ACC112 (cell line): ENCODE data around the gene NID1.
"Not testable (repeated sequence)": the region's sequence is repeated elsewhere in the genome, so short reads cannot be mapped to it uniquely, and the experiment has no call there.

Source experiments
- H2AFZ ChIP-seq: fragments of 200-600 bp; sonication (generic); one replicate; pipeline ENCODE4 v1.6.0; 2017; ENCODE audit warnings: antibody characterized with exemption, low read length; ENCODE audit not compliant: unreplicated experiment
- H3K27ac ChIP-seq: fragments of 200-600 bp; sonication (generic); 2 replicates; pipeline ENCODE4 v1.5.1; 2014; ENCODE audit warnings: low read depth, mild to moderate bottlenecking, antibody characterized with exemption, low read length, moderate library complexity
- H3K27me3 ChIP-seq: fragments of 200-600 bp; sonication (generic); 2 replicates; pipeline ENCODE4 v1.6.1; 2014; ENCODE audit warnings: mild to moderate bottlenecking, antibody characterized with exemption, low read length, moderate library complexity, mixed read lengths; ENCODE audit not compliant: insufficient read depth
- H3K36me3 ChIP-seq: fragments of 200-600 bp; sonication (generic); 2 replicates; pipeline ENCODE4 v1.6.1; 2016; ENCODE audit warnings: mild to moderate bottlenecking, antibody characterized with exemption, low read length, moderate library complexity, mixed read lengths; ENCODE audit not compliant: insufficient read depth
- H3K4me1 ChIP-seq: fragments of 200-600 bp; sonication (generic); one replicate; pipeline ENCODE4 v1.6.1; 2016; ENCODE audit warnings: low read length, mixed read lengths; ENCODE audit not compliant: insufficient read depth, unreplicated experiment, control insufficient read depth
- H3K4me3 ChIP-seq: fragments of 200-600 bp; sonication (generic); 2 replicates; pipeline ENCODE4 v1.5.1; 2014; ENCODE audit warnings: mild to moderate bottlenecking, low read depth, low read length
- H3K79me2 ChIP-seq: fragments of 200-600 bp; sonication (generic); one replicate; pipeline ENCODE4 v1.6.0; 2016; ENCODE audit warnings: low read length; ENCODE audit not compliant: control insufficient read depth, unreplicated experiment, insufficient read depth

NID1 gene

GRCh38 chr1:236103646-236104218 is 38.8 kb upstream of the NID1 start:
- Histone ChIP-seq H3K27ac (no peak overlapping the region), H3K4me3 (no peak overlapping the region), H3K4me1 (no peaks in the 10 kb centered on the region), H3K79me2 (no peaks in the 10 kb centered on the region), H3K27me3 (peaks cover 17% of the 10 kb centered on the region; the same call in 1 of the 2 replicates), H3K36me3 (no peaks in the 10 kb centered on the region), H2AFZ (peak overlapping the region; percentile 37)

DNA sequence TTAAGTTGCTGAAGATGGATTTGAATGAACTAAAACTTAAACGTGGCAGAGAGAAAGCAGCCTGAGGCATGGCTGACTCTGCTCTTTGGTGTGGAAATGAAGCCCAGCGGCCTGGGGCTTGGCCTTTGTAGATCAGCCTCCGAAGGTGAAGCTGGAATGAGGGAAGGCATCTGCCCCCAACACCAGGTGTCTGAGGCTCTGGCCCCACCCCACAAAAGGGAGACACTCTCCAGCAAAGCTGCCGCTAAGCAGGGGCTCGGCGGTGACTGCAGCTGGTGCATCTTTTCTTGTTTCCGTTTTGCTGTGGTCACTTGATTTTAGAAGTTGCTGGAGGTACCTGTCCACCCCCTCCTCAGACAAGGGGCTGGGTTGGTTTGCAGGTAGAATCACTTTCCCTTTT is 38.2 kb upstream of the NID1 start:
- Histone ChIP-seq H3K4me1 (no peaks in the 10 kb centered on the region), H3K4me3 (no peak overlapping the region), H3K36me3 (no peaks in the 10 kb centered on the region), H3K27ac (no peak overlapping the region), H3K27me3 (peaks cover 17% of the 10 kb centered on the region; the same call in 1 of the 2 replicates), H2AFZ (peak overlapping the region; percentile 15), H3K79me2 (no peaks in the 10 kb centered on the region)

DNA sequence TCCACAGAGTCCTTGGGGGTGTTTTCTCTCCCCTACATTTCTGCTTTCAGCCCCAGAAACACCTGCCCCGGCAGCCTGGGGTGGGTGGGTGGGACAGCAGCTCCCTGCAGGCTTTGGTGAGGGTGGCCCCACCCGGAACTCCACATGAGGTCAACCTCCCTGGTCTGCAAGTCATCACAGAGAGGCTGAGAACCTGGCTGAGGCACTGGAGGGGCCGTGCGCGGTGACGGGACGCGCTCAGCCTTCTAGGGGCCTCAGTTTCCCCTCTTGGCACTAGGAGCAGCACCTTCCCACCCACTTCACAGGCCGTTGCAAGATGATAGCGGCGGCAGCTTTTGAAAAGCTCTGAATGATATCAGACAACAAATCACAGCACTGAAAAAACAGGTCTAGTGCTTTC is 37.7 kb upstream of the NID1 start:
- no peaks in the 10 kb centered on the region for H3K79me2 ChIP-seq
- H3K4me3 ChIP-seq = no peak overlapping the region
- H3K4me1 ChIP-seq = no peaks in the 10 kb centered on the region
- peaks cover 17% of the 10 kb centered on the region; the same call in 1 of the 2 replicates for H3K27me3 ChIP-seq
- H2AFZ ChIP-seq = peak overlapping the region; percentile 15
- H3K36me3 ChIP-seq = no peaks in the 10 kb centered on the region
- no peak overlapping the region for H3K27ac ChIP-seq

DNA sequence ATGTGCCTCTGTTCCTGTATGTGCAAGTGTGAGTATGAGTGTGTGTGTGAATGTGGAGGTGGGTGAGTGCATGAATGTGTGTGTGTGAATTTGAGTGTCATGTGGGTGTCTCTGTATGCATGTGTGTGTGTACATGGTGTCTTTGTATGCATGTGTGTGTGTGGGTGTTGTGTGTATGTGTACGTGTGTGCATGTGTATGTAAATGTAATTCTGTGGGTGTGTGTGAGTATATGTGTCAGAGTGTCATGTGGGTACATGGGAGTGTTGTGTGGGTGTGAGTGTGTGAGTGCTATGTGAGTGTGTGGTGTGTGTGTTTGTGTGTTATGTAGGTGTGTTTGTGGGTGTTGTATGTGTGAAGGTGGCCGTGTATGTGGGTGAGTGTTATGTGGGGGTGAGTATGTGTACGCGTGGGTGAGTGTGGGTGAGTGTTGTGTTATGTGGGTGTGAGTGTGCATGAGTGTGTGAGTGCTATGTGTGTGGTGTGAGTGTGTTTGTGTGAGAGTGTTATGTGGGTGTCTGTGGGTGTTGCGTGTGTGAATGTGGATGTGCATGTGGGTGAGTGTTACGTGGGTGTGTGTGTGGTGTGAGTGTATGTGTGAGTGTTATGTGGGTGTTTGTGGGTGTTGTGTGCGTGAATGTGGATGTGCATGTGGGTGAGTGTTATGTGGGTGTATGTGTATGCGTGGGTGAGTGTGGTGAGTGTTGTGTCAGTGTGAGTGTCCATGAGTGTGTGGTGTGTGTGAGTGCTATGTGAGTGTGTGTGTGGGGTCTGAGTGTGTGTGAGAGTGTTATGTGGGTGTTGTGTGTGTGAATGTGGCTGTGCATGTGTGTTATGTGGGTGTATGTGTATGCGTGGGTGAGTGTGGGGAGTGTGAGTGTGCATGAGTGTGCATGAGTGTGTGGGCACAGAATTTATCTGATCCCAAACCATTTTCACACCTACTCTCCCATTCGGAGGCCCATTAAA is 36.6 kb upstream of the NID1 start:
- Histone ChIP-seq H3K36me3 (no peaks in the 10 kb centered on the region), H3K27me3 (peaks cover 17% of the 10 kb centered on the region; the same call in 1 of the 2 replicates), H2AFZ (no peak overlapping the region), H3K79me2 (no peaks in the 10 kb centered on the region), H3K4me3 (no peak overlapping the region), H3K27ac (no peak overlapping the region), H3K4me1 (no peaks in the 10 kb centered on the region)

GRCh38 chr1:236100799-236101198 is 35.9 kb upstream of the NID1 start:
- H2AFZ ChIP-seq = no peak overlapping the region
- peaks cover 17% of the 10 kb centered on the region; the same call in 1 of the 2 replicates for H3K27me3 ChIP-seq
- no peak overlapping the region for H3K4me3 ChIP-seq
- H3K4me1 ChIP-seq = no peaks in the 10 kb centered on the region
- H3K27ac ChIP-seq = no peak overlapping the region
- H3K79me2 ChIP-seq = no peaks in the 10 kb centered on the region
- no peaks in the 10 kb centered on the region for H3K36me3 ChIP-seq

DNA sequence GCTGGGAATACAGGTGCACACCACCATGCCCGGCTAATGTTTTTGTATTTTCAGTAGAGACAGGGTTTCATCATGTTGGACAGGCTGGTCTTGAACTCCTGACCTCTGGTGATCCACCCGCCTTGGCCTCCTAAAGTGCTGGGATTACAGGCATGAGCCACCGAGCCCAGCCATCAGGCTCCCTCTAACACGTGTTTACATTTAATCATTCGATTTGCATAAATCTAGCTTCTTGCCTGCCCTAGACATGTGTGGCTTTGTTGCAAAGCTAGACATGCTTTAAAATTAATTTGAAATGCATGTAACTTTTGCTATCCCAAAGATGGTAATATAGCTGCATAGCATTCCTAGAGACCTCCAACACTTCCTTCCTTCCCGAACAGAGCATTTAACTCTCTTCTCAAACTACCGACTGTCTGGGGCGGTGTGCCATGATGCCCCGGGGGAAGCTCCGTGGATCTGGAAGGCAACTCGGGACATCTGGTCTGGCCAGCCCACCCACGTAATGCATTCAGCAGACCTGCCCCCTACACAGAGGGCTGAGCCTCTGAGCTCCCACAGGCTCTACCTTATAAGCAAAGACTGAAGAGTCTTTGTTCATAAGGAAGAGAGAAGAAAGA is 34.6 kb upstream of the NID1 start:
- Histone ChIP-seq H3K27me3 (peaks cover 17% of the 10 kb centered on the region; the same call in 1 of the 2 replicates), H3K4me3 (no peak overlapping the region), H2AFZ (no peak overlapping the region), H3K79me2 (no peaks in the 10 kb centered on the region), H3K36me3 (no peaks in the 10 kb centered on the region), H3K27ac (no peak overlapping the region), H3K4me1 (no peaks in the 10 kb centered on the region)

- Histone ChIP-seq H3K79me2 (no peaks in the 10 kb centered on the region), H3K4me1 (no peaks in the 10 kb centered on the region), H2AFZ (no peak overlapping the region), H3K27ac (no peak overlapping the region), H3K27me3 (peaks cover 17% of the 10 kb centered on the region; the same call in 1 of the 2 replicates), H3K36me3 (no peaks in the 10 kb centered on the region), H3K4me3 (no peak overlapping the region)
Measured at GRCh38 chr1:236098267-236098666, 33.4 kb upstream of the NID1 start.

- not testable (repeated sequence) for H3K79me2 ChIP-seq, H3K4me3 ChIP-seq, H3K4me1 ChIP-seq, H3K36me3 ChIP-seq, H2AFZ ChIP-seq
- H3K27me3 ChIP-seq = peaks cover 17% of the 10 kb centered on the region; the same call in 1 of the 2 replicates
- peak overlapping the region; percentile 32 for H3K27ac ChIP-seq
Measured at GRCh38 chr1:236096660-236097482, 32.0 kb upstream of the NID1 start.

DNA sequence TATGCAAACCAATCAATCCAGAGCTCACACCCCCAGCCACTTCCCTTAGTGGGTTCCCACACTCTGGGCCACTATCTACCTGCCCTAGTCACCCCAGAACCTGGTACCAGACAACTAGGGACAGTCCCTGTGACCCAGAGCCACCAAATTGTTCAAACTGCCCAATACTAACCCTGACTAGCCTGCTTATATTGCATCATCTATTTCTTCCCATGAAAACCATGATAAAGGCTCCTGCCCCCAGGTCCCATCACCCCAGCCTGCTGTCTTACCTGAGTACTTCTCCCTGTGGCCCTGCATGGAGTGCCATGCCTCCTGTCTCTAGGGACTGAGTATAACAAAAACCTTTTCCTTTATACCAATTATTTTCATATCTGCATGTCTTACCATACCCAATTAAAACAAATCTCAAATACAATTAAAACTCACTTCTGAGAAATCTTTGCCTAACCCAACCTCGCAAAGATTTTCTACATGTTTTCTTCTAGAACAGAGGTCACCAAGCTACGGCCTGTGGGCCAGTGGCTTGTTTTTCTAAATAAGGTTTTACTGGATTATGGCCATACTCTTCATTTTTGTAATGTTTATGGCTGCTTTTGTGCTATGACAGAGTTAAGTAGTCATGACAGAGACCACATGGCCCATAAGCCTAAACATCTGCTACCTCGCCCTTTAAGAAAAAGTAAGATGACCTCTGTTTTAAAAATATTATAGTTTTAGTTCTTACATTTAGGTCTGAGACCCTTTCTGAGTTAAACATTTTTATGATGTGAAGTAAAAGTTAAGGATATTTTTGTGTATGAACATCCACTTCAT is 31.0 kb upstream of the NID1 start:
- H3K4me3 ChIP-seq = no peak overlapping the region
- H3K27me3 ChIP-seq = peaks cover 16% of the 10 kb centered on the region; the same call in 1 of the 2 replicates
- H3K27ac ChIP-seq = peak overlapping the region; percentile 32; the same call in 1 of the 2 replicates
- H3K36me3 ChIP-seq = no peaks in the 10 kb centered on the region
- H3K79me2 ChIP-seq = no peaks in the 10 kb centered on the region
- no peaks in the 10 kb centered on the region for H3K4me1 ChIP-seq
- H2AFZ ChIP-seq = no peak overlapping the region
